Type B pancreatic cell (in vitro differentiated cells): ENCODE measurements around the gene FEZF1. TPM values are rescaled to one million over a fixed set of nuclear protein-coding genes. Genes with fewer than 3 reads are reported as not detected.
A peak's percentile ranks its signal among the peaks of the same experiment; 100 is the strongest.

Experiments
- DNase-seq: peaks from one replicate; pipeline ENCODE4 v3.0.0; 2021; ENCODE audit warnings: mixed read lengths; ENCODE audit not compliant: unreplicated experiment; ENCODE audit errors: extremely low spot score
- H3K27ac Mint-ChIP-seq: 2 replicates; pipeline ENCODE4 v1.8.0; 2021; ENCODE audit warnings: mild to moderate bottlenecking, mixed read lengths
- H3K27me3 Mint-ChIP-seq: 2 replicates; pipeline ENCODE4 v1.8.0; 2021; ENCODE audit warnings: mixed read lengths
- H3K36me3 Mint-ChIP-seq: 2 replicates; pipeline ENCODE4 v1.8.0; 2021; ENCODE audit warnings: mixed read lengths
- H3K4me1 Mint-ChIP-seq: one replicate; pipeline ENCODE4 v1.8.0; 2021; ENCODE audit warnings: mixed read lengths; ENCODE audit not compliant: unreplicated experiment
- H3K4me3 Mint-ChIP-seq: 2 replicates; pipeline ENCODE4 v1.8.0; 2021; ENCODE audit warnings: mild to moderate bottlenecking, mixed read lengths
- H3K9me3 Mint-ChIP-seq: 2 replicates; pipeline ENCODE4 v1.8.0; 2021; ENCODE audit warnings: mixed read lengths
- CTCF ChIP-seq: fragments of 200-600 bp; sonication (generic); conservative IDR thresholded peaks from 2 replicates; pipeline ENCODE4 v1.5.0; 2021; ENCODE audit warnings: antibody characterized with exemption, mild to moderate bottlenecking
- long read RNA-seq: library from polyadenylated mRNA; unstranded; transcript quantifications from one replicate; pipeline ENCODE4 v2.0.0, GENCODE V29; 2020
- total RNA-seq: library from RNA; stranded (reverse); gene quantifications from 2 replicates; pipeline ENCODE4 v1.2.1, GENCODE V29; 2021; ENCODE audit warnings: low replicate concordance

FEZF1 gene
- total RNA-seq: 0.67 TPM in 1 of 2 replicates, not detected in the other
- long read RNA-seq, partial matches to known transcripts: 0 of 1 reads
- long read RNA-seq, other reads (novel, unspliced or antisense): 1 of 1 reads

GRCh38 chr7:122304319-122304975 lies at the start of gene FEZF1:
Gene FEZF1 (minus strand): TSS chr7:122304750. CDS start chr7:122304437, 313 bp downstream.
- H3K4me3 Mint-ChIP-seq: peak within 1 kb of the TSS; percentile 82
- peaks cover 26% of the 10 kb centered on the region for H3K4me1 Mint-ChIP-seq
- no peak for DNase-seq
- no peaks in the 10 kb centered on the region for H3K9me3 Mint-ChIP-seq
- peaks cover 99% of the 10 kb centered on the region for H3K27me3 Mint-ChIP-seq
- peak within 1 kb of the TSS; percentile 74 for H3K27ac Mint-ChIP-seq
- no peak for TF ChIP-seq CTCF
- H3K36me3 Mint-ChIP-seq: no peaks in the 10 kb centered on the region

GRCh38 chr7:122352454-122352853 lies 47.9 kb upstream of the FEZF1 start:
- H3K27me3 Mint-ChIP-seq: peaks cover 13% of the 10 kb centered on the region
- DNase-seq: no peak
- H3K27ac Mint-ChIP-seq: no peak overlapping the region
- H3K9me3 Mint-ChIP-seq: no peaks in the 10 kb centered on the region
- no peaks in the 10 kb centered on the region for H3K36me3 Mint-ChIP-seq
- no peak for TF ChIP-seq CTCF
- H3K4me3 Mint-ChIP-seq: no peak overlapping the region
- no peaks in the 10 kb centered on the region for H3K4me1 Mint-ChIP-seq

GRCh38 chr7:122350701-122351100 lies 46.2 kb upstream of the FEZF1 start:
- H3K4me1 Mint-ChIP-seq: no peaks in the 10 kb centered on the region
- no peak overlapping the region for H3K4me3 Mint-ChIP-seq
- H3K27me3 Mint-ChIP-seq: peaks cover 13% of the 10 kb centered on the region
- no peak overlapping the region for H3K27ac Mint-ChIP-seq
- H3K36me3 Mint-ChIP-seq: no peaks in the 10 kb centered on the region
- no peaks in the 10 kb centered on the region for H3K9me3 Mint-ChIP-seq
- no peak for TF ChIP-seq CTCF
- DNase-seq: no peak

- Mint-ChIP-seq H3K27me3 (peaks cover 5% of the 10 kb centered on the region), H3K4me3 (no peak overlapping the region), H3K9me3 (no peaks in the 10 kb centered on the region)
Observed at GRCh38 chr7:122344303-122344620, 39.7 kb upstream of the FEZF1 start.

GRCh38 chr7:122343601-122344302 lies 39.2 kb upstream of the FEZF1 start:
- peaks cover 5% of the 10 kb centered on the region for H3K27me3 Mint-ChIP-seq
- TF ChIP-seq CTCF: no peak
- no peaks in the 10 kb centered on the region for H3K9me3 Mint-ChIP-seq
- no peak overlapping the region for H3K27ac Mint-ChIP-seq
- DNase-seq: no peak
- H3K36me3 Mint-ChIP-seq: no peaks in the 10 kb centered on the region
- no peaks in the 10 kb centered on the region for H3K4me1 Mint-ChIP-seq
- H3K4me3 Mint-ChIP-seq: no peak overlapping the region

More at GRCh38 chr7:122344303-122344620, 39.7 kb upstream of the FEZF1 start:
- DNase-seq: no peak
- Mint-ChIP-seq H3K36me3 (no peaks in the 10 kb centered on the region), H3K4me1 (no peaks in the 10 kb centered on the region), H3K27ac (no peak overlapping the region)
- no peak for TF ChIP-seq CTCF
